Femur (tissue), 1 donor: ENCODE results near the gene SLC4A2.
A peak's percentile ranks its signal among the peaks of the same experiment; 100 is the strongest.

Source experiments
- DNase-seq: peaks from one replicate; pipeline ENCODE4 v3.0.0-alpha.2; 2017

SLC4A2 gene

DNA sequence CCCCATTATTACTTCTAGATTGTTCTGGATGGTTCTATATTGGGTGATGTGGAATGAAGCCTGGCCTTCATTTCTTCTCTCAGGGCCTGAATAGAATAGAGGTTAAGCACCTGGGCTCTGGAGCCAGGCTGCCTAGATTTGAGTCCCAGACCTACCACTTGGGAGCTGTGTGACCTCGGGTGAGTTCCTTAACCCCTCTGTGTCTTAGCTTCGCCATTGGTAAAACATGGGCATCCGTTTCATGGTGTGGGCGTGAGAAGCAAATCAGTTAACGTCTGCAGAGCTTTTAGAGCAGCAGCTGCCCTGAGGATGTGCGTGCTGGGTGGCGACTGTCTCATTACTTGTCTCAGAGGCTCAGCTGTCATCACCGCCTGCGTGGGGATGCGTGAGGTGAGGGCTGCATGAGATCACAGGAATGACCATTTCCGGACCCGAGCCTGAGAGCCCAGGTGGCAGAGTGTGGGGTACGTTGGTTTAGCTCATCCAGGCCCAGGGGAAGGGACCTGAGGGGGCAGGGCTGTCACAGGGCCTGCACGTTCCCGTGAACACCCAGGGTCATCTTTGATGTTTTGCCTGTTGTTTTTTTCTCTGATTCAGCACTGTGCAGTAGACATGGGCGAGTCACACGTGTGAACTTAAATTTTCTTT is 36.6 kb downstream of the SLC4A2 start:
- DNase-seq, result no peak

DNA sequence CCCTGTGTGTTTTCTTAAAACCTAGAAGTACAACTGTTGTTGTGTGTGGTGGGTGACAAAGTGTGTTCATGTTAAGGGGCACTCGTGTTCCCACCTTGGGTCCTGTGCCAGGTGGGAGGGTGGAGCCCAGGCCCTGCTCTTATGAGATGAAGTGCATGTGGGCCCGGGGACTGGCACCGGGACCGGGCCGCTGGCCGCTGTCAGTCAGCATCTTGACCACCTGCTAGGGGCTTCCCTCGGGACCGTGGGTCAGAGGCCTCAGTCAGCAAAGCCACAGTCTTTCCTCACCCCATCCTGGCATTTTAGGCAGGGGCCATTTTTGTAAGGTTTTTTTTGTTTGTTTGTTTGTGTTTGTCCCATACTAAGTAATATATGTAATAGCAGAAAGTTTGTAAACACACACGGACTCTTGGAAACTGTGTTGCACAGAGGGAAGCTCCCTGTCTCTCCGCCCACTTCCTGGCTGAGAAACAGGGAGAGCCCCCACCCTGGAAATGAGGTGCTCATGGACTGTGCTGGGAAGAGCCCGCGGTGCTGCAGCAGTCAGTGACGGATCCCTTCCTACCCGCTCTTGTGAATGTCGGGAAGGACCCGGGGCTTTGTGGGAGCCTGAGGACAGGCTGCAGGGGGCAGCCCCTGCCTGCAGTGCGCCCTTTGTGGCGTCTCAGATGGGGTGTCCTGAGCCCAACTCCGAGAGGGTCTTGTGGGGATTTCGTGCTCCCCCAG is 40.3 kb downstream of the SLC4A2 start:
- no peak for DNase-seq

DNA sequence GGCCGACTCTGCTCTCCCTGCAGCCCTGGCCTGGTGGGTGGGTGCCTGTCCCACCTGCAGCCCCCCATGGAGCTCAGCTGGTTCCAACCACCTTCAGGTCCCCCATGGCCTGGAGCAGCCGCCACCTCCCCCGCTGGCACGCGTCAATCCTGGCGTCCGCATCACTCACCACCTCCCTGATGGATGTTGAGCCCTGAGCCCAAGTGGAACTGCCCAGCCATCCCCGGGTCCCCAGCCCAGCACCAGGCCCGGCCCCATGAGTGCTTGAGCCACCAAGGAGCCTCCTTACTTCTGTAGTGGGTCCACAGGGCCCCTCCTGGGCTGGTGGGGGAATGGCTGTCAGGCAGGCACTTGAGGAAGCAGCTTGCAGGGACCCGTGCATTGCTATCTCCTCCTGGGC is 41.5 kb downstream of the SLC4A2 start:
- DNase-seq, result no peak

DNA sequence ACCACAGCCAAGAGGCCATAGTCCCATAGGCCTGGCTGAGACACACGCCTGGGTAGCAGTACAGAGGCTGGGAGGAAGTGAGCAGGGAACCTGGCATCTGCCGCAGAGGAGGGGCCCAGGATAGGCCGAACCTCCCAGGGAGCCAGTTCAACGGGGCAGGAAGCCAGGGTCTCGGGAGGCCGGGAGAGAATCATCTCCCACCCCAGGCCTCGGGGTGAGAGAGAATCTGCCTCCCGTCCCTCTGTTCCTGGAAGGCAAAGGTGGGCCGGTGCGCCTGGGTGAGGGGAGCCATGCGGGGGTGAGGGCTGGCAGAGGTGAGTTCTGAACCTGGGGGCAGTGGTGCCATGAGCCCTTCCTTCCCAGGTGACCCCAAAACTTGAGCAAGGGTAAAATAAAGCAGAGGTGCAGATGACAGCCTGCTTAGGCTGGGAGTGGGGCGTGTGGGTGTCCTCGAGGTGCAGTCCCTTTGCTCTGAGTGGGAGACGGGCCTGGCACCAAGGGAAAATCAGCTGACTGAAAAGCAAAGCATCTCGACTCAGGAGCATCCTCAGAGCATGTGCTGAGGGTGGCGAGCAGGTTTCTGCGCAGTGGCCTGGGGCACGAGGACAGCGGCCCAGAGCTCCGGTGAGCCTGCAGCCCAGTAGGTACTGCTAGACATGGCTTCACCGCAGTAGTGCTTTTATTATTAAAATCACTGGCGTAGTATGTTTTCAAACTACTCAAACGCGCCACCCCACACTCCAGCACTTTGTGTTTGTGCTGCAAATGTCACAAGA is 42.4 kb downstream of the SLC4A2 start:
- no peak for DNase-seq

DNA sequence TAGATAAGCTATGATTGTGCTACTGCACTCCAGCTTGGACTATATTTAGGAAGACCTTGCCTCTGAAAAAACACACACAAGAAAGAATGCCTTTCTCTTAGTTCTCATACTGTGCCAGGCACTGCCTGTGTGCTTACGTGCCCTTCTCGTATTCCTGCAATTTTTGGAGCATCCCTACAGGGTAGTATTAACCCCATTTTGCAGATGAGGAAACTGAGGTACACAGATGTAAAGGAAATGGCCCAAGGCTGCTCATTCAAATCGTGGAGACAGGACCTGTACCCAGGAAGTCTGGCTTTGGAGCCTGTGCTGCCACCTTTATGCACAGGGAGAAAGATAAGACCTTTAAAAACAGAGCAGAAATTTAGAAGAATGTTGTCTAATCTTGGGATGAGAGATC is 43.6 kb downstream of the SLC4A2 start:
- DNase-seq, result no peak

DNA sequence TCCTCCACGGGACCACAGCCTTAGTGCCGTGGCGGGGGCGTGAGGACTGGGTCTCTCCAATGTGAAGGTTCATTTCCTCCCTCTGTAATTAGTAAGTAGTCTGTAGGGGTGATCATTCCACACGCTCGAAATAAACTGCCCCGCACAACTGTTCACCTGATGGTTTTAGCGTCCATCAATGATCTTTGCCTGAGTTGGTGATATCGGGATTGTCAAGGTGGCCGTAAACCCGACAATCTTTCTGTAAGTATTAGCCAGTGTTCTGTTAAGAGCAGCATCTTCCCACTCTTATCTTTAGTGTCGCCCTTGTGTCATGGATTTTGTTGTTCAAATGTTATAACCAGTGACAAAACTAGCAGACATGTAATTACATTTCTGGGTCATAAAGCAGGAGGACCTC is 44.6 kb downstream of the SLC4A2 start:
- DNase-seq, result no peak

DNA sequence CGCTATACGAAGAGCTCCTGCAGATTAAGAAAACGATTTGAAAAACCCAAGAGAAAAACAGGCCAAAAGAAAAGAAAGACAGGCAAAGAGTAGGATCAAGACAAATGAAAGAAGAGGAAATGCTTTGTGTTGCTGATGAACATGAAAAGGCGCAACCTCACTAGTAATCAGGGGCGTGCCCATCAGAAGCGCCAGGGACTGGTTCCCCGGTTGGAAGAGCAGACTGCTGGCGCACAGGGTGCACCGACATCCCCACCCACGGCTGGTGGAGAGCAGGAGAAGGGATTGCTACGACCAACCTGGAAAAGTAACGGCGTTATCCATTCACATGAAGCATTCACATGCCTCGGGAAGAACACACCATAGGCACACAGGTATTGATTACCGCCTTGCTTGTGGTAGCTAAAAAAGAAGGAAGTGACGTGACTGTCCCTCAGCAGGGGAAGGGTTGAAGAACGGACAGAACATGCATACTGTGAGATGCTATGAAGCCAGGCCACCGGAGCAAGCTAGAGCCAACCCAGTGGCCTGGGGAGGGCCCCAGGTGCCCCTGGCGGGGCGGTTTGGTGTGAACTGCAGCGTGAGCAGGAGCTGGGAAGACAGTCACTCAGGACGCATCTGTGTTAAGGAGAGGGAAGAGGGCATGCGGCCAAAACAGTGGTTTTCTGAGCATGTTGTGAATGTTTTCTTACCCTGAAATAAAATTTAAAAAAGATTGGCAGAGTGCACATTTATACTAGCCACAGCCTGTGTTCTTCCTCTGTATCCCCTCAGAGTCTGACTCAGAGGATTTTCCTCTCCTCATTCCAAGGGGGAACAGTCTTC is 45.2 kb downstream of the SLC4A2 start:
- peak; percentile 69 for DNase-seq

DNA sequence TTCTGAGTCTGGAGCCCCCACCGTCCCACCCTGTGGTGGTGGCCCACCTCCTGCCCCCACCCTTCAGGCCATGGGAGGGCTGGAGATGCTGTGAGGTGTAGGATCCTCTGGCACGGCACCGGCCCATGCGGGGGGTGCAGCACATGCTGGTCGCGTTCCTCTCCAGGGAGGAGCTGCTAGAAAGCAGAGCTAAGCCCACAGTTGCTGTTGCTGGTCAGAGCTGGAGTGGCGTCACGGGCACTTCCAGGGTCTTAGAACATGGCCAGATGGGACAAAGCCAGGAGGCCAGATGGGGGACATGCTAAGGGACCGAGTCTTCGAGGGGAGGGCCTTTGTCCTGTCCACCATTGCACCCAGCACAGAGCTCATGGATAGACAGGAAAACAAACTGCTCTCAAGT is 48.5 kb downstream of the SLC4A2 start:
- DNase-seq, result no peak

DNA sequence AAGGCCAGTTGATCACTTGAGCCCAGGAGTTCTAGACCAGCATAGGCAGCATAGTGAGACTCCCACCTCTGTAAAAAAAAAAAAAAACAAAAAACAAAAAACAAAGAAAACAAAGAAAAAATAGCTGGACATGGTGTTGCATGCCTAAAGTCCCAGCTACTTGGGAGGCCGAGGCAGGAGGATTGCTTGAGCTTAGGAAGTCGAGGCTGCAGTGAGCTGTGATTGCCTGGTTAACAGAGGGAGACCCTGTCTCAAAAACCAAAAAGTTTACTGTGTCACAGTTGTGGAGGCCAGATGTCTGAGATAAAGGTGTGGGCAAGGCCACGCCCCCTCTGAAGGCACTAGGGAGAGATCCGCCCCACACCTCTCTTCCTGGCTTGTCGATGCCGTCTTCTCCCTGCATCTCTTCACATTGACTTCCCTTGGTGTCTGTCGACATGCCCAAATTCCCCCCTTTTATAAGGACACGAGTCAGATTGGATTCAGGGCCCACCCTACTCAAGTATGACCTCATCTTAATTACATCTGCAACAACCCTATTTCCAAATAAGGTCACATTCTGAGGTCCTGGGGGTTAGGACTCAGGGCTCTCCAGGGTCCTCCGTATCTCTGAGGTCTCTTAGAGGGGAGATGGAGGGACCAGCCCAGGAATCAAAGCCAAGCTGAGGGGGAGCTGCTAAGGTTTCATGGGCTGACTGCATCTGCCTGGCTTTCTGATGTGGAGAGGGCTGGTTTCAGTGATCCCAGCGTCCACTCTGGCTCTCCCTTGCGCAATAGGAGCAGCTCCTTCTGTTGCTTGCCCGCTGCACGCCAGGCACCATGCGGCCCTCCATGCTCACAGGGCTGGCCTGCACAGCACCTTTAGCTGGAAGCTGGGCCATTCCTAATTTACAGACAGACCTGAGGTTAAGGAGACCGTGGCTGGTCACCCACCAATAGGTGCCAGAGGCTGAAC is 50.0 kb downstream of the SLC4A2 start:
- no peak for DNase-seq

DNA sequence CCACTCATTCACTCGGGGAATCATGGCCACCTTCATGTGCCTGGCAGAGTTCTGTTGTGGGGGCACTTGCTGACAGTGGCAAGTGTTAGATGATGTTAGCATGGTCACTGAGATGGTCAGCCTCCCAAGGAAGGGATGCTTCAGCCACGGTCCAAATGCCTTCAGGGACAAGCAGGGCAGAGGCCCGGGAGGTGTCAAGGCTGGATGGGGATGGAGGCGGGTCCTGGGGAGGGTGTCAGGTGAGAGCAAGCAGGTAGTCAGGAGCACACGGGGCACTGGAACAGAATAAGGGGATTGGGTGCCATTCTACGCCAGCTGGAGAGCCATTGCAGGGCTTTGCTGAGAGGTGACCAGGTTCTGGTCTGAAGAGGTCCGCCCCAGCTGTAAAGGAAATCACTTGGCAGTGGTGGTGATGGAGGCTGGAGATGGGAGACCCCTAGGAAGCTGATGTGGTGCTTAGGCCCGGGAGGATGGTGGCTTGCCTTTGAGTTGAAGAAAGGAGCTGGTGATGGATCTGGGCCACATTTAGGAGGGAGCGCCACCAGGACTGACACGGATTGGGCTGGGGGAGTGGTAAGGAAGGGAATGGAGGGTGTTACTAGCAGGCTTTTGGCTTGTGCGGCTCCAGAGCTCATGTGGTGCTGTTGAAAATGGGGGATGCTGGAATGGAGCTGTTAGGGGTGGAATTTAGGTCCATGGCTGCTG is 51.0 kb downstream of the SLC4A2 start:
- no peak for DNase-seq

DNA sequence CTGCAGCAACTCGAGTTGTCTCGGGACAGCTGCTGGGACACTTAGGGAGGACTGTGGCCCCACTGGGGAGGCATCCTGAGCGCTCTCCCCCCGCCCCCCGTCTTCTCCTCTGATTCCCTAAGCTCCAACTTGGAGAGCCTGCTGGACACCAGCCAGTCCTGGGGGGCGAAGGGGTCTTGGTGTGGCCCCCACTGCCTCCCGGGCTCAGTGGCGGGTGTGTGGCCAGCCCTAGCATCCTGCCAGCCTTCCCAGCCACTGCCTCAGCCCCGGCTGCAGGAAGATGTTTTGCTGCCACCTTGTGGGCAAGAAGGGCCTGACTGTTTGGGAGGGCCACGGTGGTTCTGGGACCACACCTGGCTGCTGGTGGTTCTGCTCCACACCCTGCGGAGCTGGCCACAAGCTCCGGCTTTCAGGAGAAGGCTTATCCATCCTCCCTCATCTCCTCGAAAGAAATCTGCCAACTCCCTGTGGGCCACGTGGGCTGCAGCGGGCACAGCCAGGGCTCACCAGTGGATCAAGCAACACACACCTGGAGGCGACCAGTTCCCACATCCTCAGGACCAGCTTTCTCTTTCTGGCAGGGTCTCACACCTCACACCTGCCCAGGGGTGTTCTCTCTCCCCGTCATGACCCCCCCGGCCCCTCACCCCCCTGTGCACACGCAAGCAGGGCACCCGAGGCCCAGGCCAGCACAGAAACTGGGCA is 51.7 kb downstream of the SLC4A2 start:
- peak; percentile 84 for DNase-seq

DNA sequence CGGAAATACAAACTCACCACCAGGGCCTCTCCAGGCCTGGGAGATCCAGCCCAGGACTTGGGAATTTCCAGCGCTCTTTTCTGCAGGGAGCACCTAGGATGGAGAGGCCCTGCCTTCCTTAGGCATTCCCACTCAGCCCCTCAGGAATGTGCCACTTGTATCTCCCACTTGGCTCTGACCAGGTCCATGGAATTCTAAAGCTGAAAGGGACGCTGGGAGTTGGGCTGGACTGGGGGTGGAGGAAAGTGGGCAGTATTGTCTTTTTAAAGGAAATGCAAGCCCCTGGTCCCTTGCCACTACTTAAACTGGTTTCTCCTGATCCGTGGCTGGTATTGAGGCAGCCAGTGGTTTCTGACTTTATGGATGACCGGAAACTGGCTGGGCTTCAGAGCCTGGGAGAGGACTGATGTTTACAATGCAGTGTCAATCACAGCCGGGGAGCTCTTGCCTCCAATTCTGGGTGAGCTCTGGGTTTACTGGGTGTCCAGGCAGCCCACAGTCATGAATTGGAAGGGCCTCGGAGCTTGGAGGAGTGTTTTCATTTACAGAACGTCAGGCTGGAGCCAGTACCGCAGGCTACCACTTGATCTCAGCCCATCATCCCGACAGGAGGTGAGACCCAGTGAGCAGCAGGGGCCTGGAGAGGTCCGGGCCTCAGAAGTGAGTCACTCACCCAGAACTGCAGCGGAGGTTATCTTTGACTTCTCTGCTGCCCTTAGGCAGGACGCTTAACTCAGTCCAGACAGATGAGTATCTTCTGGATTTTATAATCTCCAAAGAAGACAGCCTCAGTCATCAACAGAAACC is 54.2 kb downstream of the SLC4A2 start:
- DNase-seq, result no peak

DNA sequence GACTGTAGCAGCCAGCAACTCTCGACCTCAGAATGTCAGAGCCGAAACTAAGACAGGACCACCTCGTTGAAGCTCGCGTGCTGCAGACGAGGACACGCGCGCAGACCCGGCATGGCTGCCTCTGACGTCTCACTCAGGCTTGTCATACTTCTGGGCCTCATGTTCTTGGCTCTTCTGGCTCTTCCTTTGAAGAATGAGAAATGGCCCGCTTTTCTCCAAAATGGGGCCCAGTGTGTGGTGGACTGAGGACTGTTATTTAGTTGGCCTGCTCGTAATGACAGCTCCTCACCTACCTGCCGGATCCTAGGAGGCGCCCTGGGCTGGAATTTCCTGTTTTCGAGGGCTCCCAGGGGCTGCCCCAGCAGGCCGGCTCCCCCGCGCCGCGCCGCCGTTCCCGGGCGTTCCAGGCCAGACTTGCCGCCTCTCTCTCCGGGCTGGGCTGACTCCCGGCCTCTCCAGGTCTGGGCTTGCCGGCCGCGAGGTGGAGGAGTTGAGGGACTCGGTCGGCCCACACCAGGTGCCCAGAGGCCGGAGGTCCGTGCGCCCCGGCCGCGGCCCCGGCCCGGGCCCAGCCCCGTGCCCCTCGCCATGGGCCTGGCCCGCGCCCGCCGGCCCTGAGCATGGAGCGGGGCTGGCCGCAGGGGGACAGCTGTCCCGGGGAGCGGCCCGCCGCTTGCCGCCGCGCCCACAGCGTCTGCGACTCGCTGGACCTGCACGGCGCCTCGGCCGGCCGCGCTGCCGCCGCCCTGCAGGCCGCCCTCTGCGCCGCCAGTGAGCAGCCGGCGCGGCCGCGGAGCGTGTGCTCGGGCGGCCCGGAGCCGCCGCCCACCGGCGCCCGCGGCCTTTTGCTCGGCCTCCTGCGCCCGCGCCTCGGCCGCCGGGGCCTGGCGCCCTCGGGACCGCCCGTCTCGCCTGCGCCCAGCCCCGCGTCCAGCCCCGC is 55.0 kb downstream of the SLC4A2 start:
- DNase-seq, result no peak

DNA sequence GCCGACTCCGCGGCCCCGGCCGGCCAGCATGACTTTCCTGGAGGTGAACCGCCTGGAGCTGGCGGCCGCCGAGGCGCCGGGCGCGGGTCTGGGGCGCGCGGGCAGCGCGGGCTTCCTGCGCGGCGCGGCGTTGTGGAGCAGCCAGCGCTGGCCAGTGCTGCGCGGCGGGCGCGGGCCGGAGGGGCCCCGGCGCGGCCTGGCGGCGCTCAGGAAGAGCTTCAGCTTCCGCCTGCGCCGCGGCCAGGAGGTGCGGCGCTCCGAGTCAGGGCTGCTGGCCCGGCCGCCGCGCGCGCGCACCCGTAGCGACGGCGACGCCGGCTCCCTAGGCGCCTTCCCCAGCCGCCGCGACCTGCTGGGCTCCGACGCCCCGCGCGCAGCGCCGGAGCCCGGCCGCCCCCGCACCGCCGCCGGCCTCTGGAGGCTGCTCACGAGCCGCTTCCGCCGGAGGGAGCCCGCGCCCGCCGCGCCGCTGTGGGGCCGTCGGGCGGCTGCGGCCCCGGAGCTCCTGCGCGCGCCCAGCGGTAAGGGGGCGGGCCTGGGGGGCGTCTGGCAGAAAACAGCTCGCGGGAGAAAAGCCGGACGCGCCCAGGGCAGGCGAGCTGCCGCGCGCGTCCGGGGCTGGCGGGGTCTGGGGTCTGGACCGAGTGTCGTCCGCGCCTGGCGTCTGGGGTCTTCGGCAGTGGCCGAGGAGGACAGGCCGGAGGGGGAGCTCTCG is 55.9 kb downstream of the SLC4A2 start:
- DNase-seq, result no peak

DNA sequence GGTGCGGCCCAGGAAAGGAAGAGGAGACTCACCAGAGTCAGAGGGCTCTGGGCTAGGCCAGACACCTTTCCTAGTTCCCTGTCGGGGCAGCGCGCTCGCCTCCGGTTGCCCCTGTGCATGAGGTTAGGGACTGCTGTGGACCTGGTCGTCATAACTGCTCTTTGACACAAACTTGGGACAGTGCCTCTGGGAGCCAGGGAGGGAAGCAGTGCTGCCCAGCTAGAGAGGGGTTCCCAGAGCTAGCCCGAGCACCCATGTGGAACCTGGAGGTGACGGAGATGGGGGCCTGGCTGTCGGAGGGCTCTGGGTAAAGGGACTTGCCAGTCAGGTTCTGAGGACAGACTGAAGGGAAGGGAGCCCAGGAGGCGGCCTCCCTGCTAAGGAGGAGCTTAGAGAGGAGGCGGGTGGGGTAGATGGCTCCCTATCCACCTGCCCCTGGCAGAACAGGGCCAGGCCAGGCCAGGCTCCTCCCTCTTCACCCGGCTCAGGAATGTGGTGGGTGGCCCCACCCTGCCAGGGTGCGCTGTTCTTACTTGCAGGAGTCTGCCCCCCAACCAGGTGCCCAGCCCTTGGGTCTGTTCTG is 56.5 kb downstream of the SLC4A2 start:
- DNase-seq, result no peak

DNA sequence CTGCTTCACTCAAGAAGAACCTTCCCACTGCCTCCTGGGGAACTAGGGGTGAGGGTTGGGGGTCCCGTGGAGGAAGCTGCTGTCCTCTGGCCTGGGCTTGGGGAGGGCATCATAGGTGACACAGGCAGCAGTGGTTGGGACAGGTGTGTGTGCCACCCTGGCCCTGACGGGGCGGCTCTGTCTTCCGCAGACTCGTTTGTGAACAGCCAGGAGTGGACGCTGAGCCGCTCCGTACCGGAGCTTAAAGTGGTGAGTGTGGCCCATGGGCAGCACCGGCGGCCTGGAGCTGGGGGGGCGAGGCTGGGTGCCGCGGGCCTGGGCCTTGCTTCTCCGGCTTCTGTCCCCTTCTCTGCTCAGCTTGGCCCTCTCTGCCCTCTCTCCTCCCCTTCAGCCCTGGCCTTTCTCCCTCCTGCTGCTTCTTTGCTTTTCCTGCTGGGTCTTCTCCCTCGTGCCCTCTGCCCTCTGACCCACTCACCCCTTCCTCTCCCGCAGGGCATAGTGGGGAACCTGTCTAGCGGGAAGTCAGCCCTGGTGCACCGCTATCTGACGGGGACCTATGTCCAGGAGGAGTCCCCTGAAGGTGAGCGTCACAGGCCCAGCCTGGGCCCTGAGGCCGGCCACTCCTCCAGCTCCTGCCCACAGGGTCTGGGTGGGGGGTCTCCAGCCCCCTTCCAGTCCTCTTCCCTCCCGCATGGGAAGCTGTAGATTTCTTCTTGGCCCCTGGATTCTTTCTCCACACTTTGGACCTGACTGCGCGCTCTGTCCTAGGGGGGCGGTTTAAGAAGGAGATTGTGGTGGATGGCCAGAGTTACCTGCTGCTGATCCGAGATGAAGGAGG is 57.4 kb downstream of the SLC4A2 start:
- DNase-seq, result no peak
